Fibroblast of lung (primary cell): ENCODE results near the gene GLB1L.

Experiments
- EZH2 ChIP-seq: IDR thresholded peaks from 2 replicates; pipeline ENCODE4 v1.5.1; 2012; ENCODE audit warnings: low read length, control low read depth, mild to moderate bottlenecking; ENCODE audit errors: missing control alignments
- TF ChIP-seq, protein P1 (sequence below), 2 donors: IDR thresholded peaks in 1 of 2; conservative IDR thresholded peaks in 1 of 2; 1 replicate in 1 of 2; 2 replicates in 1 of 2; pipeline ENCODE4 v1.5.1; 2011 to 2012; ENCODE audit warnings: low read length in 2 of 2, control low read depth in 1 of 2, inconsistent platforms in 1 of 2, low read depth in 1 of 2, mild to moderate bottlenecking in 1 of 2

DNA sequence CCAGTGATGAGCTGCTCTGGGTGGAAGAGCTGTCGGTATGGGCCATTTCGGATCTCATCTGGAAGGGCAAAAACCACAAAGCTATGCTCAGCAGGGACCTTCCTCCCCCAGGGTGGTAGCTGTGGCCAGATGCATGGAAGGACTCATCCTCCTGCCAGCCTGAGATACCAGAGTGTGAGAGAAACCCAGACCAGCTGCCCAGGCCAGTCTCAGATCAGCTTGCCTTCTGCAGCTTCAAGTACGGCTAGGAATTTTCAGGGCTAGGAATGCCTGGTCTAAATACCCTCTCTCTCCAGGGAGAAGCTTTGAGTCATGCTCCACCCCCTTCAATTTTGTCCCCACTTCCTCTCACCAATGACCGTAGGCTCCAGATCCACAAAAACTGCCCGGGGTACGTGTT is 6.4 kb upstream of the GLB1L start:
- TF ChIP-seq, protein P1, sequence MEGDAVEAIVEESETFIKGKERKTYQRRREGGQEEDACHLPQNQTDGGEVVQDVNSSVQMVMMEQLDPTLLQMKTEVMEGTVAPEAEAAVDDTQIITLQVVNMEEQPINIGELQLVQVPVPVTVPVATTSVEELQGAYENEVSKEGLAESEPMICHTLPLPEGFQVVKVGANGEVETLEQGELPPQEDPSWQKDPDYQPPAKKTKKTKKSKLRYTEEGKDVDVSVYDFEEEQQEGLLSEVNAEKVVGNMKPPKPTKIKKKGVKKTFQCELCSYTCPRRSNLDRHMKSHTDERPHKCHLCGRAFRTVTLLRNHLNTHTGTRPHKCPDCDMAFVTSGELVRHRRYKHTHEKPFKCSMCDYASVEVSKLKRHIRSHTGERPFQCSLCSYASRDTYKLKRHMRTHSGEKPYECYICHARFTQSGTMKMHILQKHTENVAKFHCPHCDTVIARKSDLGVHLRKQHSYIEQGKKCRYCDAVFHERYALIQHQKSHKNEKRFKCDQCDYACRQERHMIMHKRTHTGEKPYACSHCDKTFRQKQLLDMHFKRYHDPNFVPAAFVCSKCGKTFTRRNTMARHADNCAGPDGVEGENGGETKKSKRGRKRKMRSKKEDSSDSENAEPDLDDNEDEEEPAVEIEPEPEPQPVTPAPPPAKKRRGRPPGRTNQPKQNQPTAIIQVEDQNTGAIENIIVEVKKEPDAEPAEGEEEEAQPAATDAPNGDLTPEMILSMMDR (conservative IDR thresholded peaks at IDR 0.05 in 1 of 2, IDR thresholded peaks at IDR 0.05 in 1 of 2; ENCODE audit: low read depth in 1 of 2, low read length in 2 of 2) = no peak
- TF ChIP-seq EZH2 = no peak
